Adrenal gland (tissue), 5 donors: ENCODE measurements around the gene ADAMTS19.

Source experiments
- CTCF ChIP-seq, 6 experiments: fragments of 450-650 bp in 4 of 6; fragments of 200-600 bp in 2 of 6; sonication (generic) in 1 of 6; IDR thresholded peaks; 1 replicate in 5 of 6; 2 replicates in 1 of 6; pipeline versions ENCODE4 v1.5.1 to v1.8.0; 2016 to 2021; ENCODE audit warnings: antibody characterized with exemption in 6 of 6, mild to moderate bottlenecking in 2 of 6, moderate library complexity in 1 of 6
- POLR2A ChIP-seq, 2 donors: fragments of 450-650 bp; IDR thresholded peaks; one replicate each; pipeline ENCODE4 v1.6.1; 2017; ENCODE audit warnings: antibody characterized with exemption in 2 of 2, mild to moderate bottlenecking in 2 of 2, moderate library complexity in 1 of 2
- donor health status: DM: no; HTN: no; CAD: no.

GRCh38 chr5:129619782-129620181, 159.7 kb downstream of the ADAMTS19 start:
- TF ChIP-seq CTCF (IDR thresholded peaks at IDR 0.05) (no peak), POLR2A (IDR thresholded peaks at IDR 0.05) (no peak)
